Hepatocyte (in vitro differentiated cells): Measurements from ENCODE around the gene DCAF6. TPM values are rescaled to one million over a fixed set of nuclear protein-coding genes. Genes with fewer than 3 reads are reported as not detected.

ENCODE experiments used
- DNase-seq: peaks from one replicate; pipeline ENCODE4 v3.0.0-alpha.2; 2016; ENCODE audit warnings: low spot score
- H2AFZ ChIP-seq: fragments of 200-600 bp; sonication (generic); 2 replicates; pipeline ENCODE4 v1.6.0; 2016; ENCODE audit warnings: antibody characterized with exemption, mild to moderate bottlenecking
- H3K27ac ChIP-seq: fragments of 200-600 bp; sonication (generic); 2 replicates; pipeline ENCODE4 v1.5.1; 2016; ENCODE audit warnings: mild to moderate bottlenecking
- H3K27me3 ChIP-seq: fragments of 200-600 bp; sonication (generic); 2 replicates; pipeline ENCODE4 v1.6.1; 2016
- H3K36me3 ChIP-seq: fragments of 200-600 bp; sonication (generic); replicated peaks from 2 replicates; pipeline ENCODE4 v1.5.1; 2016; ENCODE audit warnings: low read depth; ENCODE audit not compliant: insufficient read depth
- H3K4me1 ChIP-seq: fragments of 200-600 bp; sonication (generic); 2 replicates; pipeline ENCODE4 v1.5.1; 2016; ENCODE audit warnings: mild to moderate bottlenecking, moderate library complexity; ENCODE audit not compliant: insufficient read depth
- H3K4me2 ChIP-seq: fragments of 200-600 bp; sonication (generic); 2 replicates; pipeline ENCODE4 v1.6.0; 2016
- H3K4me3 ChIP-seq: fragments of 200-600 bp; sonication (generic); 2 replicates; pipeline ENCODE4 v1.5.1; 2016; ENCODE audit warnings: mild to moderate bottlenecking
- H3K79me2 ChIP-seq: fragments of 200-600 bp; sonication (generic); 2 replicates; pipeline ENCODE4 v1.6.0; 2017; ENCODE audit warnings: mild to moderate bottlenecking
- H3K9me2 ChIP-seq: fragments of 200-600 bp; sonication (generic); replicated peaks from 2 replicates; pipeline ENCODE4 v1.6.0; 2017; ENCODE audit warnings: mild to moderate bottlenecking; ENCODE audit not compliant: insufficient read depth
- H3K9me3 ChIP-seq: fragments of 200-600 bp; sonication (generic); 2 replicates; pipeline ENCODE4 v1.5.1; 2016; ENCODE audit warnings: low read depth, mild to moderate bottlenecking
- H4K20me1 ChIP-seq: fragments of 200-600 bp; sonication (generic); 2 replicates; pipeline ENCODE4 v1.6.0; 2016; ENCODE audit warnings: mild to moderate bottlenecking; ENCODE audit not compliant: insufficient read depth, poor library complexity, severe bottlenecking
- CTCF ChIP-seq: fragments of 200-600 bp; sonication (generic); IDR thresholded peaks from 2 replicates; pipeline ENCODE4 v1.5.1; 2016; ENCODE audit warnings: antibody characterized with exemption, mild to moderate bottlenecking; ENCODE audit not compliant: poor library complexity
- EZH2 ChIP-seq: fragments of 200-600 bp; sonication (generic); IDR thresholded peaks from 2 replicates; pipeline ENCODE4 v1.6.1; 2016; ENCODE audit warnings: antibody characterized with exemption, mild to moderate bottlenecking, borderline replicate concordance
- EZH2phosphoT487 ChIP-seq: fragments of 200-600 bp; sonication (generic); IDR thresholded peaks from one replicate; pipeline ENCODE4 v1.6.1; 2018; ENCODE audit warnings: antibody characterized with exemption, mild to moderate bottlenecking, low read depth, moderate library complexity; ENCODE audit not compliant: unreplicated experiment, severe bottlenecking
- WGBS: methylation state at CpG from one replicate; pipeline ENCODE4 v1.1.6; 2016; ENCODE audit warnings: low lambda C conversion rate; ENCODE audit errors: missing lambda C conversion rate; 5-methylcytosine and 5-hydroxymethylcytosine counted together
- polyA plus RNA-seq: library from polyadenylated mRNA; unstranded; fragments of >200 nt; fragmentation: Nextera tagmentation; extraction: Ambion mirVana; gene quantifications from 2 replicates; pipeline ENCODE4 v1.2.1, GENCODE V29; 2016
- total RNA-seq: library from RNA; depleted of rRNA; stranded (reverse); fragments of >200 nt; gene quantifications from 2 replicates; pipeline ENCODE4 v1.2.3, GENCODE V29; 2014

The DCAF6 gene
- total and polyA plus RNA-seq, 2 experiments from 2014 or later = 62.7 to 69.4 TPM

GRCh38 chr1:167996266-167996665 lies 59.8 kb downstream of the DCAF6 start:
- no peaks in the 10 kb centered on the region for H3K4me1 ChIP-seq
- no peak overlapping the region for H3K4me3 ChIP-seq
- H4K20me1 ChIP-seq = no peaks in the 10 kb centered on the region
- H2AFZ ChIP-seq = no peak overlapping the region
- H3K9me3 ChIP-seq = no peaks in the 10 kb centered on the region
- 97% methylated on average over 3 of the region's 3 CpGs for WGBS
- no peaks in the 10 kb centered on the region for H3K79me2 ChIP-seq
- H3K36me3 ChIP-seq = no peaks in the 10 kb centered on the region
- no peak for DNase-seq
- no peaks in the 10 kb centered on the region for H3K27me3 ChIP-seq
- no peak for TF ChIP-seq EZH2
- no peak for TF ChIP-seq EZH2phosphoT487
- TF ChIP-seq CTCF = no peak
- no peak overlapping the region for H3K4me2 ChIP-seq
- H3K27ac ChIP-seq = no peak overlapping the region
- H3K9me2 ChIP-seq = no peaks in the 10 kb centered on the region

GRCh38 chr1:167997037-167997575 lies 60.6 kb downstream of the DCAF6 start:
- H3K4me3 ChIP-seq = no peak overlapping the region
- no peaks in the 10 kb centered on the region for H3K4me1 ChIP-seq
- H3K36me3 ChIP-seq = no peaks in the 10 kb centered on the region
- no peaks in the 10 kb centered on the region for H3K9me2 ChIP-seq
- no peak overlapping the region for H2AFZ ChIP-seq
- no peaks in the 10 kb centered on the region for H3K79me2 ChIP-seq
- no peaks in the 10 kb centered on the region for H3K27me3 ChIP-seq
- H3K27ac ChIP-seq = no peak overlapping the region
- H3K9me3 ChIP-seq = no peaks in the 10 kb centered on the region
- TF ChIP-seq EZH2phosphoT487 = no peak
- TF ChIP-seq CTCF = no peak
- TF ChIP-seq EZH2 = no peak
- 87% methylated on average over 3 of the region's 3 CpGs for WGBS
- H3K4me2 ChIP-seq = no peak overlapping the region
- no peaks in the 10 kb centered on the region for H4K20me1 ChIP-seq
- DNase-seq = no peak

GRCh38 chr1:167999877-168000276 lies 63.4 kb downstream of the DCAF6 start:
- Histone ChIP-seq H3K9me3 (no peaks in the 10 kb centered on the region), H3K4me2 (no peak overlapping the region), H3K27me3 (no peaks in the 10 kb centered on the region), H3K27ac (no peak overlapping the region), H3K9me2 (no peaks in the 10 kb centered on the region), H2AFZ (no peak overlapping the region), H3K4me1 (no peaks in the 10 kb centered on the region), H4K20me1 (no peaks in the 10 kb centered on the region), H3K4me3 (no peak overlapping the region), H3K36me3 (no peaks in the 10 kb centered on the region), H3K79me2 (no peaks in the 10 kb centered on the region)
- TF ChIP-seq EZH2 (no peak), CTCF (no peak), EZH2phosphoT487 (no peak)
- no peak for DNase-seq
- WGBS = 90% methylated on average over 3 of the region's 3 CpGs

- H3K4me3 ChIP-seq = no peak overlapping the region
- 73% methylated on average over 3 of the region's 3 CpGs for WGBS
- DNase-seq = no peak
- no peaks in the 10 kb centered on the region for H3K9me3 ChIP-seq
- no peaks in the 10 kb centered on the region for H3K9me2 ChIP-seq
- no peak overlapping the region for H3K4me2 ChIP-seq
- H2AFZ ChIP-seq = no peak overlapping the region
- H3K79me2 ChIP-seq = no peaks in the 10 kb centered on the region
- no peaks in the 10 kb centered on the region for H3K27me3 ChIP-seq
- no peaks in the 10 kb centered on the region for H4K20me1 ChIP-seq
- TF ChIP-seq EZH2phosphoT487 = no peak
- TF ChIP-seq CTCF = no peak
- no peak for TF ChIP-seq EZH2
- H3K36me3 ChIP-seq = no peaks in the 10 kb centered on the region
- no peak overlapping the region for H3K27ac ChIP-seq
- H3K4me1 ChIP-seq = no peaks in the 10 kb centered on the region
Measured at GRCh38 chr1:168000656-168001055, 64.2 kb downstream of the DCAF6 start.
